SKM-1 treated with dmso at 0.1 percent for 144 hours (cell line): ENCODE measurements around the gene UNC5C.
A peak's percentile ranks its signal among the peaks of the same experiment; 100 is the strongest.

Source experiments
- DNase-seq: peaks from one replicate; lab custom pipeline; 2025; ENCODE audit not compliant: unreplicated experiment; lab: John Stamatoyannopoulos, UW

UNC5C gene

DNA sequence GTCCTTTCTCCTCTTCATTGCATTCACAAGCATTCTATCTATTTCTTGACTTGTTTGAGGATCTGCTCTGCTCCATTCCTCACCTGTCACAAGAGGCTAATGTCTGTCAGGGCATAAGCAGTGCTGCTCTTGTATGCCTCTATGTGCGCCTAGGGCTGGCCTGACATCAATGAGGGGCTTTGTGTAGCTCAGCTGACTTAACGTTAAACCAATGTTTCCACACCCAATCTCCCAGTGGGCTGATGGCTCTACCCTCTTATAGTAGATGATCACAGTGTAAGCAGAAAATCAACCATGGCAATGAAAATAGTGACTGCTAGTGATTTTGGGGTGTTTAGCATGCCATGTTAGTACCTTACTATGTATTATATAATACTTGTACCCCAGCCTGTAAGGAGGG, 139.0 kb downstream of the UNC5C start:
- no peak for DNase-seq

DNA sequence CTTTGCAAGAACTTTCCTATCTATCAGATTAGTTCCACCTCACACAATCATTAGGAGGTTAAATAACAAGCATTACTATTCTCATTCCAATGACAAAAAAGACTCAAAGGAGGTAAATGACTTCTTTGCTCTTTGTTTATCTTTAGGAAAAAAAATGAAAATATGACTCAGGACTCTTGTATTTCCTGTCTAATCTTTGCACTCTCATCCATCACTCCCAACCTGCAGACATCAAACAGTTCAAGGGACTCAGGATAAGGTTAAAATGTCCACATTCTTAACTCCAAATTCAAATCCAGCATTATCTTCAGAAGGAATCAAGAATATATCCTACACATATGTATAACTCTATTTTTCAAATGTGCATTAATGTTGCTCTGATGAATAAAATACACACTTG, 139.6 kb downstream of the UNC5C start:
- DNase-seq, result no peak

- DNase-seq, result no peak
Measured at GRCh38 chr4:95402299-95402698, 146.5 kb downstream of the UNC5C start.

- DNase-seq, result no peak
Measured at GRCh38 chr4:95398217-95398616, 150.6 kb downstream of the UNC5C start.

DNA sequence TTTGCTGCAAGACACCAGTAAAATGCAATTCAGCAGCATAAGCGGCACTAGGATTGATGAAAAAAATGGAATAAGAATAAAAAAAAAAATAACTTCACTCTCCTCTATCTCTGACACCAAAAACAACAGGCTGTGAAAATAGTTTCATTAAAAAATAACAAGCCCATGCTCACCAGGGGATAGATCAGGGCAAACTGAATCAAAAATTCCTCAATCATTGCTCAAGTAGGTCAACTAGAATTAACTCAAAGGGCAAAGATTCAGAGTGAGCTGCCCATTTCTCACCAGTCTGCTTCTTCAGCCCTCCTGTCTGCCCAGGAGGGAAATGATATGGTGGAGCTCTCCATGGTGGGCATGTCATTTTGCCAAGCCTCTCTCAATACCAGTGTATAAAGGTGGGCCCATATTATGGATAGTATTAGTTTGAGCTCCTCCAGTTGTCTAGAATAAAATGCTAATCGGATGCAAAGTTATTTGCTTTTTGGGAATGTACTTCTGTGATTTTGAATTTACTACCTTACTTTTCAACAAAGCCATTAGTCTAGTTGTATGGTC, 153.9 kb downstream of the UNC5C start:
- DNase-seq, result no peak

GRCh38 chr4:95393821-95394220, 155.0 kb downstream of the UNC5C start:
- DNase-seq, result no peak

- DNase-seq, result no peak
Measured at GRCh38 chr4:95388911-95389310, 159.9 kb downstream of the UNC5C start.

- no peak for DNase-seq
Measured at GRCh38 chr4:95387719-95388118, 161.1 kb downstream of the UNC5C start.

DNA sequence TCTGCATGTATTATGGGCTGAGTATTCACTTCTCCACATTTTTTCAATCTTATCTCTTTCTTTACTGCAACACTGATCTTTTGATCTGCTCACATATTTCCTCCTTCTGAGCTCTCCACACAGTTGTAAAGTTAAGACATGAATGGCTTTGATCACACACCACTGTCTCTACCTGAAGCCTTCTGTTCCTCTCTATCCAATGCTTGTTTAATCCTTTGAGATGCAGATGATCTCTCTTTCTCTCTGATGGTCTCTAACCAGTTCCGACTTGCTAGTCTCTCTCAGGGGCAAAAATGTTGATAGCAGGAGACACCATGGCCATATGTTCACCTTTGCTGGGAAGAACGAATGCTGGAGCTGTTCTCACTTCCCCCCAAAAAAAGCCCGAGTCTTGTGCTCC, 162.4 kb downstream of the UNC5C start:
- no peak for DNase-seq

- no peak for DNase-seq
Measured at GRCh38 chr4:95381843-95382580, 166.8 kb downstream of the UNC5C start.

DNA sequence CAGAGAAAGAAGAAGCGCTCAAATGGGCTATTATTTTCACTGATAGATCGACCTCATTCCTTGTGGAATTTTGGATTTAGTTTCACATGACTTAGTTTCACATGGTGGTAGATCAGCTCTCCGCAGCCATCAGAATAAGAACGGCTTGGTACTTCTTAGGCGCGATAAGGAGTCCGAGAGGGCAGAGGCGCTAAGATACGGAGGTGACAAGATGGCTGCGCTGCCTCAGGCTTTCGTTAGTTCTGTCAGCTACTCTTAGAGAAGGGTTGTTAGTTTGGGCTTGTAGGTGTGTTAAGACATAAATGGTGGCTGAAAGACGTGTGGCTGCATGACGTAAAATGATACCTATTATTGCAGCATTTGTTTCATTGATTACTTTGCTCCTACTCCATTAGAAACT, 169.1 kb downstream of the UNC5C start:
- DNase-seq, result no peak

DNA sequence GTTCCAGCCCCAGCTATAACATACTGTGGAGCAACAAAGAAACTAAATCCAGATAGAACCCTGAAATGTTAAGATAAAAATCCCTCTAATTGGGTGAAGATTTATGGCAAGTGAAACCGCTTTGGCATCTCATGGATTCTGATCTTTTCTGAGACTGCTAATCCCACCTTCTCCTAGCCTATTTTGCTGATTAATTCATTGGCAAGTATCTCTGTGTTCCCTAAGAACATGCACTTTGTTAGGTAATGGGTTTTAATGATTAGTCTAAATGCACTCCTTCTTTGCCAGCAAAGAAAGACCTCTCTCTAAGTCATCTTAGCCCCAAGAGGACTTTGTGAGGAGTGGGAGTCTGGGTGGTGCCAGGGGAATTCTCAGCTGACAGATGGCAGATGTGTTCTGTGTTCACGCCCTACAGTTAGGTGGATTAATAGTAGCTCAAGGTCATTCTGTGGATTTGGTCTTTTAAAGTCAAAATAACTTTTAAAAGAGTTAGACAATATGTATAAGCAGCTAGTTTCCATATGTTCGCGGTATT, 171.3 kb downstream of the UNC5C start:
- no peak for DNase-seq

DNA sequence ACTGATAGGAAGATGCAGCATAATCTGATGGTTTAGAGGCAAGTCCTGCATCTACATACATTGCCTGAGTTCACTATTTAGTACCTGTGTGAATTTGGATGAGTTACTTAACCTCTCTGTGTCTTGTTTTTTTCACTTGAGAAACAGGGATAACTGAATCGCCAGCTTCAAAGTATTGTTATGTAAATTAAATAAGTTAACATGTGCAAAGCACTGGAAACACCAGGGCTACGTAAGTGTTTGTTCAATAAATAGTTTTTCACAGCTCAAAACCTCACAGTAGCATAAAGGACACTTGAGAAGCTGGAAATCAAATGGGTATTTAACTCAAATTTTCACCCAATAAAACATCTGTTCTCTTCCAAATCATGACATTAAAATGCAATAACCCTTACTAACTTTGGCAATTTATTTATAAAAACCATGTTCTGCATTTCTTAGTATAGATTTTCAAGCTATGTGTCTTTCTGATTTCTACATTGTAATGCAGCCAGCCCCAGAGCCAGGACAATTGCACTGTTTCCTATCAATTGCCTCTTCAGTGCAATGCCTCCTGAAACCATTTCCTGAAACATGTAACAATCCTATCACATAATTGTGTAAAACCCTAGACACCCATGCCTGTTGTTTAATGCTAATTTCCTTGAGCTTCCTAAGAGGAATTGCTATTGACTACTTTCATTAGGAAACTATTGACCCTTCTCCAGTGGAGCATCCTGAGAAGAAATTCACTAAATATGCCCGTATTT, 177.1 kb downstream of the UNC5C start:
- no peak for DNase-seq

- DNase-seq, result no peak
Measured at GRCh38 chr4:95367824-95368223, 180.9 kb downstream of the UNC5C start.

- no peak for DNase-seq
Measured at GRCh38 chr4:95363966-95364365, 184.8 kb downstream of the UNC5C start.

DNA sequence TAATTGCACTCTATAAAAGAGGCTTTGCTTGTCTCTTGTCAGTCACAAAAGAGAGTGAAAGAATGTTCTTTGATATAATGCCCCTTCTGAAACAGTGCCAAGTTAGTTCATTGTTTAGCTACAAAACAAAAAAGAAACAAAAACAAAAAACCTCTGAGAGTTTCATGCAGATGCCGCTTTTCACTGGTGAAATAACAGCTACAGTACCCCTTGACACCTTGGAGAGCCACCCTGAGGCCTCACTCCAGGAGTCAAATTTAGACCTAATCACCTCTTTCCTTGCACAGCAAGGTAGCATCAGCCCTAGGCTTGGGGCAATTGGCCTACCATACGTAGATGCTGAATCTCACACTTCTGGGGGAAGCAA, 185.2 kb downstream of the UNC5C start:
- no peak for DNase-seq

DNA sequence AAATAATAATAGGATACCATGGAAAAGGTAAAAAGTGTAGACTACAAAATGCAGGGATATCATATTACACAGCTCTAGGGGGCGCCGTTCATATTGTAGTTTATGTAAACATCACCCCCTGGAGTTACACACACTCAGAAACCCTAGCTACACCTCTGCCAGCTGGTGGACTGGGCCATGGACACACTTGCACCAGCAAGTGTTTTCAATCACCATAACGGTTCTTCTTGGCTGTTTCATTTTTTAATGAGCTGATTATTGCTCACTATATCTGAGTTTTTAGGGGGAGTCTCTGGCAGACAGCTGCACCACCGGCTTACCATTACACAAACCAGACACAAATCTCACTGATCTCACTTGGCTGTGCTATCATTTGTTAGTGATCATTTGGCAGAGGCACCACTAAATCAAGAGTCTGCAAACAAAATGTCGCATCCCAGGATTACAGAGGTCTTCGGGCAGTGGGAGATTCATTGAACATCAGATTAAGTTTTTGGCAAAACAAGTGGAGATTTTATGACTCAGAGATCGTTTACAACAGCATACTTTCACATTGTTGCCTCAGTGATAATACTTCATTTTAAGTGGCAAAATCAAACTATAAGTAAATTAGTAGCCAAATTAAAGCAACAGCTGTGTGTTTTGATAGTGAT, 185.7 kb downstream of the UNC5C start:
- DNase-seq, result peak; percentile 13

- DNase-seq, result no peak
Measured at GRCh38 chr4:95362066-95362465, 186.7 kb downstream of the UNC5C start.

- DNase-seq, result no peak
Measured at GRCh38 chr4:95361696-95361965, 187.1 kb downstream of the UNC5C start.

DNA sequence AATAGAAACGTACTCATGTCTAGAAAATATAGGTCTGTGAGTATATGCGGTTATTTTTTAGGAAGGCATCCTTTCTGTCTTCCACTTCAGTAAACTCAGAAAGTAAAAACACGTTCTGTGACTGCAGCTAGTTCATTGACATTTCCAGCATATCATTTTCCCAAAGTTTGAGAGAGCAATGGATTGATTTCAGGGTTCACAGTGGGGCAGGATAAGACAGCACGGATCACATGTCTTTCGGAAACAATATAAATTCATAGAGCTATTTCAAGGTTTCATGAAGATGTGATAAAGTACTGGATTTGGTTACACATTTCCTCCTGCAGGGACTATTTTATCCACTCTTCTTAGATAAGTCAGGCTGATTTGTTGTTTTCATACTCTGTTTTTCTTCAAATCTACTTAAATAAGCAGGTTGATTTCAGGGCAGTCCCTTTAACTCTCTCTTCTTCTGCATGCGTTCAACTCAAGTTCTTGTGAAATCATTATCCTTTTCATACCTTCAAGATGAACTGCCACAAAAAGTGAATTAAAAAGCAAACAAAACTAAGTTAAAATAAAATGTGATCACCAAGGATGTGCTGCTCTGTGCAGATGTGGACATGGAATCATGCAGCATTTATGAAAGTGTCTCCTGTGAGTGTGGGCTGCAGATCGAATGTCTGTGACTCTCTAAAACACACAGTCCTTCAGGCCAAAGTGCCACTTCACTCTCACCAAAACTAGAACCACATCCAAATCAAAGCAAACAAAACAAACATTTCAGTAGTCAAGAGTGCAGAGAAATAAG, 187.7 kb downstream of the UNC5C start:
- no peak for DNase-seq

- DNase-seq, result no peak
Measured at GRCh38 chr4:95360256-95360903, 188.4 kb downstream of the UNC5C start.
